CD4-positive, alpha-beta T cell (primary cell): ENCODE data around the gene EGR2. TPM values are rescaled to one million over a fixed set of nuclear protein-coding genes. Genes with fewer than 3 reads are reported as not detected.
A peak's percentile ranks its signal among the peaks of the same experiment; 100 is the strongest.

Experiments
- ATAC-seq: fragments of 200-7000 bp; cut with Tn5 transposase; one replicate; pipeline ENCODE4 v1.10.0; 2022; ENCODE audit warnings: mild to moderate bottlenecking; ENCODE audit not compliant: poor library complexity
- CTCF ChIA-PET: fragments of 350-600 bp; sonication (Branson Sonifier 250); formaldehyde crosslinking; loops from one replicate; lab custom pipeline; 2021; ENCODE audit warnings: antibody characterized with exemption, inconsistent platforms; lab: Charles Lee
- POLR2A ChIA-PET: fragments of 350-600 bp; sonication (Branson Sonifier 250); formaldehyde crosslinking; loops from one replicate; lab custom pipeline; 2021; ENCODE audit warnings: antibody characterized with exemption, inconsistent platforms; lab: Charles Lee
- DNase-seq, 14 experiments: peaks; one replicate each; pipeline ENCODE4 v3.0.0-alpha.2; 2013 to 2020; ENCODE audit warnings: mixed read lengths in 2 of 14
- H3K27ac ChIP-seq, 2 donors: one replicate each; pipeline versions ENCODE4 v1.5.1 to v1.7.0; 2013; ENCODE audit warnings: low read length in 2 of 2, low read depth in 1 of 2, mild to moderate bottlenecking in 1 of 2
- H3K27me3 ChIP-seq, 2 experiments: 1 replicate in 1 of 2; 2 replicates in 1 of 2; pipeline versions ENCODE4 v1.6.1 to v1.7.0; 2013; ENCODE audit warnings: low read length in 2 of 2, control low read depth in 1 of 2, mild to moderate bottlenecking in 1 of 2, moderate library complexity in 1 of 2; ENCODE audit not compliant: insufficient read depth in 2 of 2, control insufficient read depth in 1 of 2
- H3K36me3 ChIP-seq: one replicate; pipeline ENCODE4 v1.6.1; 2013; ENCODE audit warnings: low read length, control low read depth; ENCODE audit not compliant: insufficient read depth
- H3K4me1 ChIP-seq: one replicate; pipeline ENCODE4 v1.6.1; 2013; ENCODE audit warnings: low read length, control low read depth; ENCODE audit not compliant: insufficient read depth
- H3K4me3 ChIP-seq: one replicate; pipeline ENCODE4 v1.5.1; 2013; ENCODE audit warnings: mild to moderate bottlenecking, low read length, moderate library complexity
- H3K9me3 ChIP-seq, 2 experiments: 1 replicate in 1 of 2; 2 replicates in 1 of 2; pipeline versions ENCODE4 v1.6.1 to v1.7.0; 2013; ENCODE audit warnings: low read length in 2 of 2, mild to moderate bottlenecking in 2 of 2, control low read depth in 1 of 2, moderate library complexity in 1 of 2; ENCODE audit not compliant: control insufficient read depth in 1 of 2, insufficient read depth in 1 of 2
- H3K27ac Mint-ChIP-seq: one replicate; pipeline ENCODE4 v1.8.0; 2020; ENCODE audit warnings: mixed read lengths
- H3K27me3 Mint-ChIP-seq: one replicate; pipeline ENCODE4 v1.8.0; 2021; ENCODE audit warnings: mixed read lengths
- H3K36me3 Mint-ChIP-seq: one replicate; pipeline ENCODE4 v1.8.0; 2021; ENCODE audit warnings: low read depth, mixed read lengths
- H3K4me1 Mint-ChIP-seq: one replicate; pipeline ENCODE4 v1.8.0; 2021; ENCODE audit warnings: low read depth, mixed read lengths
- H3K4me3 Mint-ChIP-seq: one replicate; pipeline ENCODE4 v1.8.0; 2020; ENCODE audit warnings: mild to moderate bottlenecking, mixed read lengths
- H3K9me3 Mint-ChIP-seq: one replicate; pipeline ENCODE4 v1.8.0; 2020; ENCODE audit warnings: mixed read lengths
- intact Hi-C, 2 experiments: fragments of 100-400 bp; cut with DNase I in 1 of 2; cut with micrococcal nuclease in 1 of 2; formaldehyde crosslinking; loops; one replicate each; pipeline versions ENCODE4 v1.15.1 to v1.9.0; 2023 to 2025; cut with DNase I, micrococcal nuclease
- total RNA-seq, 174 experiments: library from RNA in 2 of 174; stranded (reverse) in 2 of 174; gene quantifications; one replicate each; pipeline ENCODE4 v1.2.3 and lab custom pipeline; 2021 to 2026
- TF ChIP-seq, protein P1 (sequence below): fragments of 200-600 bp; IDR thresholded peaks from one replicate; pipeline ENCODE4 v1.8.0; 2022; ENCODE audit warnings: antibody characterized with exemption, mild to moderate bottlenecking

EGR2 gene
- total RNA-seq, 2 experiments from 2014 or later, result 3.2 to 5.4 TPM

DNA sequence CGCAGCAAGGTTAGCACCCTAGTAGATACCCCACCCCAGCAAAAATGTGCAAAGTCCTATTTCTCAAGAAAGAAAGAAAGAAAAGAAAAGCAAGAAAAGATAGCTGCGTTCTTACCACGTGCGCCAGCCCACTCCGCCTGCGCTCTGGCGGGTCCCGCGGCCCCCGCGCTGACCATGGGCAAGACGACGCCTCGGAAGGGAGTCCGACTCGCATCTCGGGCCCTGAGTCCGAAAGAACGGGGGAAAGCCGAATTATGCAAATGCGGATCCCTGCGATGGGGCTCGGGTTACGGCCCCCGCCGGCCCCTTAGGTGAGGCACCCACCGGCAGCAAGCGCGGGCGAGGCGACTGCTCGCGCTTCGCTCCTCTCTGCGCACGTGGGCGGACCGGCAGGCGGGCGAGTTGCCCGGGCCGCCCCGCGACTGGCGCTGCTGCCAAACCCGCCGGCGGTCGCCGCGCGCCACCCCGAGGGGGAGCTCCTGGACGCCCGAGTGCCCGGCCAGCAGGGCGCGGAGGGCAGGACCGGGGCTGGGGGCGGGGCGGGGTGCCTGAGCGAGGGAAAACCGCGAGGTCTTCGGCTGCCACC is 2.4 kb upstream of the EGR2 start:
- no peak overlapping the region for H3K27ac Mint-ChIP-seq
- intact Hi-C loops, result loop anchor here (1.0 to 10.0 kb wide), 14 partner anchors 86 to 914 kb away; partner anchors contain the start of genes ARID5B (in 1 of the 2) and NRBF2 (in 1 of the 2)
- CTCF ChIA-PET, result interaction anchor here (0.6 to 4.7 kb wide), 23 partner anchors 13 to 902 kb away, joined by 3 to 40 read pairs (median 6); partner anchors contain the start of gene ADO
- peak overlapping the region; percentile 84 for H3K4me3 Mint-ChIP-seq
- POLR2A ChIA-PET, result interaction anchor here (1.0 to 5.7 kb wide), 6 partner anchors 13 to 225 kb away, joined by 4 to 106 read pairs (median 26); partner anchors contain the start of gene ADO
- peaks cover 50% of the 10 kb centered on the region for H3K4me1 ChIP-seq
- peak overlapping the region; percentile 68 for H3K4me3 ChIP-seq
- H3K27me3 Mint-ChIP-seq, result peaks cover 60% of the 10 kb centered on the region
- ATAC-seq, result no peak
- peak in 9 of 14 experiments; percentile 15 to 75 (median 43) for DNase-seq
- no peaks in the 10 kb centered on the region for H3K36me3 ChIP-seq
- TF ChIP-seq, protein P1, sequence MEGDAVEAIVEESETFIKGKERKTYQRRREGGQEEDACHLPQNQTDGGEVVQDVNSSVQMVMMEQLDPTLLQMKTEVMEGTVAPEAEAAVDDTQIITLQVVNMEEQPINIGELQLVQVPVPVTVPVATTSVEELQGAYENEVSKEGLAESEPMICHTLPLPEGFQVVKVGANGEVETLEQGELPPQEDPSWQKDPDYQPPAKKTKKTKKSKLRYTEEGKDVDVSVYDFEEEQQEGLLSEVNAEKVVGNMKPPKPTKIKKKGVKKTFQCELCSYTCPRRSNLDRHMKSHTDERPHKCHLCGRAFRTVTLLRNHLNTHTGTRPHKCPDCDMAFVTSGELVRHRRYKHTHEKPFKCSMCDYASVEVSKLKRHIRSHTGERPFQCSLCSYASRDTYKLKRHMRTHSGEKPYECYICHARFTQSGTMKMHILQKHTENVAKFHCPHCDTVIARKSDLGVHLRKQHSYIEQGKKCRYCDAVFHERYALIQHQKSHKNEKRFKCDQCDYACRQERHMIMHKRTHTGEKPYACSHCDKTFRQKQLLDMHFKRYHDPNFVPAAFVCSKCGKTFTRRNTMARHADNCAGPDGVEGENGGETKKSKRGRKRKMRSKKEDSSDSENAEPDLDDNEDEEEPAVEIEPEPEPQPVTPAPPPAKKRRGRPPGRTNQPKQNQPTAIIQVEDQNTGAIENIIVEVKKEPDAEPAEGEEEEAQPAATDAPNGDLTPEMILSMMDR, result no peak
- H3K4me1 Mint-ChIP-seq, result peaks cover 38% of the 10 kb centered on the region
- peaks cover 36 to 39% of the 10 kb centered on the region in 2 experiments for H3K27me3 ChIP-seq
- H3K27ac ChIP-seq, result no peak overlapping the region
- peaks cover 11% of the 10 kb centered on the region for H3K36me3 Mint-ChIP-seq
- H3K9me3 Mint-ChIP-seq, result no peaks in the 10 kb centered on the region
- H3K9me3 ChIP-seq, result no peaks in the 10 kb centered on the region

DNA sequence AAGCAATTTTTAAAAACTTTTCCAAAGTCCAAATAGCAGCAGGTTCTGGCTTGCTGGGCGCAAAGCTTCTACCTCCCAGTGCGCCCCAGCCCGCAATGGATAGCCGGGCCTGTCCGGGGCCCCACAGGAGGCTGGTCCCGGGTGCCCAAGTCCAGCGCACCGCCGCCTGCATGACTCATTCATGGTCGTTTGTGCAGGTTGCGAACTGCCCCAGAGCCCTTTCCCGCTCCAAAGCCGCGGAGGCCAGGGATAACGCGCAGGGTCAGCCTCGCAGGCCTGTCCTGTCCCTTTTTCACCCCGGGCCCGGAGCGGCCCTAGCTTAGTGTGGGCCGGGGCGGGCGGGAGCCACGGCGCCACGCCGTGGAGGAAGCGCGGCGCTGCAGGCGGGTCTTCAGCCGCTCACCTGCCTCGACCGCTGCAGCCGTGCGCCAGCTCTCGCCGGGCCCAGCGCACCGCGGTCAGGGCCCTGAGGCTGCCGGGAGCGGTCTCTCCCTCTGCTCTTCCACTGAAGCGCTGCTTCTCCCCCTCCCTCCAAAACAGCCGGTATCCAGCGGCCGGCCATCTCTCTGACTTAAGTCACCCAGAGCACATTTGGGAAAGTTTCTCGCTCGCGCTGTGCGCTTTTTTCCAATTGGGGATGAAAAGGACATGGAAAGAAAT is 1.7 kb upstream of the EGR2 start:
- intact Hi-C loops, result loop anchor here (1.0 to 10.0 kb wide), 15 partner anchors 86 to 913 kb away; partner anchors contain the start of genes NRBF2 (in 2 of the 2) and ARID5B (in 1 of the 2)
- CTCF ChIA-PET, result interaction anchor here (0.6 to 4.7 kb wide), 28 partner anchors 10 to 902 kb away, joined by 3 to 40 read pairs (median 4); partner anchors contain the start of gene ADO

More for the DNA sequence above, 1.7 kb upstream of the EGR2 start:
- Mint-ChIP-seq H3K36me3 (peaks cover 11% of the 10 kb centered on the region), H3K4me1 (peaks cover 43% of the 10 kb centered on the region), H3K27me3 (peaks cover 60% of the 10 kb centered on the region), H3K27ac (peak overlapping the region; percentile 95), H3K9me3 (no peaks in the 10 kb centered on the region), H3K4me3 (peak overlapping the region; percentile 97)
- Histone ChIP-seq H3K36me3 (no peaks in the 10 kb centered on the region), H3K4me3 (peak overlapping the region; percentile 68), H3K27ac (peak overlapping the region in 1 of 2 donors; percentile 73), H3K4me1 (peaks cover 50% of the 10 kb centered on the region), H3K27me3 (peaks cover 36 to 39% of the 10 kb centered on the region in 2 experiments), H3K9me3 (no peaks in the 10 kb centered on the region)
- TF ChIP-seq, protein P1, result peak; percentile 89
- DNase-seq (peak; percentile 37 to 87 (median 64)), ATAC-seq (peak; percentile 16)
- POLR2A ChIA-PET, result interaction anchor here (0.6 to 5.7 kb wide), 11 partner anchors 12 to 316 kb away, joined by 3 to 106 read pairs (median 12); partner anchors contain the start of genes ADO and NRBF2
